GM19238 (cell line): ENCODE measurements around the gene SDR42E1.

Experiments used
- DNase-seq: peaks from one replicate; pipeline ENCODE4 v3.0.0; 2011; ENCODE audit warnings: low spot score; ENCODE audit not compliant: insufficient read length

Gene SDR42E1

DNA sequence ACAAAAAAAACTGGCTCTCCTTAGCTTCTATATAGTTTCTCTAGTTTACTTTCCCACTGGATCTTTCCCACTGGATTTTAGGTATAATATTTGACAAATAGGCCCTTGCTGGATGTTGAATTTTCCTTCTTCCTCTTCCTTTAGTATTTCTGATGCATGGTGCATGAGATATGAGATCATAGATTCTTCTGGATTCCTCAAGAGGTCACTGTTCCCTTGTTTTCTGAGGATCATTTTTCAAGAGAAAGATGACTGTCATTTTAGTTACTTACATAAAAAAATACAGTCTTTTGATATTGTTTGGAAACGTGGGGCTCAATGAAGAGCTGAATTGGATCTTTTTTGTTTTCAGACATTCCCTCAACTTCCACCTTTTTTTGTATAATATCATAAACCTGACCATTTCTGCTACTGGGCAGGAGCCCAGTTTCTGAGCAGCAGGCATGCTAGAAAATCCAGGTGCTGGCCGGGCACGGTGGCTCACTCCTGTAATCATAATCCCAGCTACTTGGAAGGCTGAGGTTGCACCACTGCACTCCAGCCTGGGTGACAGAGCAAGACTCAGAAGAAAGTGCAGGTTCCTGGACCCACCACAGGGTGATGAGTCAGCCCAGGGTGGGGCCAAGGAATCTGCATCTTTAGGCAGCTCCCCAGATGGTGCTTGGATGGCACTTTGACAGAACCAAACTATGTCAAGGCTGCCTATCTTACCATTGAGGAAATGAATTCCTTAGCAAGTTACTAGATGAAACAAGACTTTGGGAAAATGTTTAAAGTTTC is 70.3 kb downstream of the SDR42E1 start:
- no peak for DNase-seq

DNA sequence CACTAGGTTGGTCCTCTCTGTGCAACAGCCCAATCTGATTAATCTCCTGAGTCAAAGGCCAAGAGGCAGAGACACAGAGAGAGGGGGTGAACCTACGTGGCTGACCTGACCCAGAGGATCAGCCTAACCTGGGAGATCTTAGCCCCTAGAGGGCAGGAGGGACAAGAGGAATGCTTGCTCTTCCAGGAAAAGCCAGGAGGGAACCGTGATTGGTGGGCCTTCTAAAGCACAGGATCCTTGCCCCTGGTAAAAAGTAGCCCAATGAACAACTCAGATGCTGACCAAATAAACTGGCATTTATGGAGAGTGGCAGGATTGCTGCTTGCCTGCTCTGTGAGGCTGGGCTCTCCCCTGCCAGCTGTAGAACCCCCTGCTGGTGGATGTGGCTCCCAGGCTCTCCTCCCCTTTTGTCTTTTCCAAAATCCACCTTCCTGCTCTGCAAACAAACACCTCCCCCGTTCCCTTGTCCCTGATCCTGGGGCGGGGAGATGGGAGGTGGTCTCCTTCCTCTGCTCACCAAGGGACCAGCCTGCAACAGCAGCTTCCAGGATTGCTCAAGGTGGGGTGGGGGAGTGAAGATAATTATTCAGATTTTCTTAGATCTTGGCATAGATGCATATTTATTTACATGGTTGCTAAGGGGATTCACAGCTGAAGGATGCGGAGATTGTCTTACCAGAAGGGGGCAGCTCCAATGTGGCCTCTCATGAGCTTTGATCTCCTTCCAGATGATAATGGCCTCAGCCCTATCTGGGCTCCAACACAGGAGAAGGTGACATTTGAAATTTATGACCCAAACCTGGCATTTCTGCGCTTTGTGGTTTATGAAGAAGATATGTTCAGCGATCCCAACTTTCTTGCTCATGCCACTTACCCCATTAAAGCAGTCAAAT is 71.9 kb downstream of the SDR42E1 start:
- DNase-seq: no peak
